HEK293 (cell line): ENCODE results near the gene CYP4F8.

Experiments used
- CTCF ChIA-PET: fragments of 350-600 bp; formaldehyde crosslinking; extraction: SDS; loops from one replicate; lab custom pipeline; 2021; ENCODE audit warnings: antibody characterized with exemption; lab: Yijun Ruan, JAX
- POLR2A ChIA-PET: fragments of 300-600 bp; formaldehyde crosslinking; extraction: SDS; loops from one replicate; lab custom pipeline; 2020; ENCODE audit warnings: antibody characterized with exemption, inconsistent platforms; lab: Yijun Ruan, JAX
- H3K27ac ChIP-seq: fragments of 200-500 bp; sonication (Bioruptor generic); 2 replicates; pipeline ENCODE4 v1.5.1; 2014; ENCODE audit warnings: low read depth, low read length, control low read depth, inconsistent platforms; ENCODE audit errors: extremely low read depth
- H3K36me3 ChIP-seq, 2 experiments: fragments of 200-500 bp in 1 of 2; sonication (Bioruptor generic) in 1 of 2; 1 replicate in 1 of 2; 2 replicates in 1 of 2; pipeline ENCODE4 v1.5.1; 2014 to 2017; ENCODE audit warnings: inconsistent platforms in 2 of 2, low read length in 2 of 2; ENCODE audit not compliant: control insufficient read depth in 2 of 2, insufficient read depth in 1 of 2
- H3K4me1 ChIP-seq: fragments of 200-500 bp; sonication (Bioruptor generic); 2 replicates; pipeline ENCODE4 v1.5.1; 2014; ENCODE audit warnings: mild to moderate bottlenecking, low read length, inconsistent platforms; ENCODE audit not compliant: control insufficient read depth, insufficient read depth
- H3K4me3 ChIP-seq: 2 replicates; pipeline ENCODE4 v1.5.1; 2011; ENCODE audit warnings: low read depth, mild to moderate bottlenecking, control low read depth, low read length, moderate library complexity
- H3K9me3 ChIP-seq: fragments of 200-500 bp; sonication (Bioruptor generic); 2 replicates; pipeline ENCODE4 v1.5.1; 2014; ENCODE audit warnings: low read depth, low read length, inconsistent platforms; ENCODE audit not compliant: control insufficient read depth, insufficient read depth
- HOXC10 ChIP-seq: sonication (generic); formaldehyde crosslinking; IDR thresholded peaks from 2 replicates; pipeline ENCODE4 v1.8.1; 2023; ENCODE audit warnings: mild to moderate bottlenecking, missing genetic modification reagents
- KLF1 ChIP-seq: fragments of 450-650 bp; formaldehyde crosslinking; IDR thresholded peaks from 2 replicates; pipeline ENCODE4 v1.5.1; 2016; ENCODE audit warnings: missing biosample characterization, missing genetic modification characterization
- MEIS1 ChIP-seq: sonication (generic); formaldehyde crosslinking; IDR thresholded peaks from 2 replicates; pipeline ENCODE4 v1.8.1; 2022; ENCODE audit warnings: missing genetic modification reagents, mild to moderate bottlenecking, borderline replicate concordance
- SP3 ChIP-seq: fragments of 450-650 bp; formaldehyde crosslinking; IDR thresholded peaks from 2 replicates; pipeline ENCODE4 v1.5.1; 2016; ENCODE audit warnings: missing biosample characterization, missing genetic modification characterization
- TCF7L2 ChIP-seq: IDR thresholded peaks from 2 replicates; pipeline ENCODE4 v1.6.1; 2011; ENCODE audit warnings: low read depth, mild to moderate bottlenecking, inconsistent platforms, low read length, moderate library complexity, borderline replicate concordance
- TRIM28 ChIP-seq: IDR thresholded peaks from 2 replicates; pipeline ENCODE4 v1.6.1; 2011; ENCODE audit warnings: low read length, control low read depth, borderline replicate concordance
- YY1 ChIP-seq: fragments of 450-650 bp; formaldehyde crosslinking; IDR thresholded peaks from 2 replicates; pipeline ENCODE4 v1.5.1; 2018; ENCODE audit warnings: missing biosample characterization, missing genetic modification characterization
- YY2 ChIP-seq: fragments of 450-650 bp; formaldehyde crosslinking; IDR thresholded peaks from 2 replicates; pipeline ENCODE4 v1.5.1; 2016; ENCODE audit warnings: missing biosample characterization, missing genetic modification characterization
- ZNF132 ChIP-seq: fragments of 450-650 bp; formaldehyde crosslinking; IDR thresholded peaks from 2 replicates; pipeline ENCODE4 v1.5.1; 2017; ENCODE audit warnings: missing biosample characterization, missing genetic modification characterization, borderline replicate concordance
- ZNF16 ChIP-seq: fragments of 450-650 bp; formaldehyde crosslinking; IDR thresholded peaks from 2 replicates; pipeline ENCODE4 v1.5.1; 2016; ENCODE audit warnings: low read depth, missing biosample characterization, missing genetic modification characterization
- ZNF843 ChIP-seq: fragments of 450-650 bp; formaldehyde crosslinking; IDR thresholded peaks from 2 replicates; pipeline ENCODE4 v1.5.1; 2016; ENCODE audit warnings: missing biosample characterization, missing genetic modification characterization
- TF ChIP-seq, protein P1 (sequence below): fragments of 450-650 bp; formaldehyde crosslinking; IDR thresholded peaks from 2 replicates; pipeline ENCODE4 v1.5.1; 2016; ENCODE audit warnings: missing biosample characterization, missing genetic modification characterization
- TF ChIP-seq, protein P2 (sequence below): fragments of 450-650 bp; formaldehyde crosslinking; IDR thresholded peaks from 2 replicates; pipeline ENCODE4 v1.5.1; 2016; ENCODE audit warnings: missing biosample characterization, missing genetic modification characterization
- TF ChIP-seq, protein P3 (sequence below): fragments of 450-650 bp; formaldehyde crosslinking; optimal IDR thresholded peaks from 2 replicates; pipeline ENCODE3; 2016; ENCODE audit warnings: missing biosample characterization, mild to moderate bottlenecking, missing genetic modification characterization

CYP4F8 gene

DNA sequence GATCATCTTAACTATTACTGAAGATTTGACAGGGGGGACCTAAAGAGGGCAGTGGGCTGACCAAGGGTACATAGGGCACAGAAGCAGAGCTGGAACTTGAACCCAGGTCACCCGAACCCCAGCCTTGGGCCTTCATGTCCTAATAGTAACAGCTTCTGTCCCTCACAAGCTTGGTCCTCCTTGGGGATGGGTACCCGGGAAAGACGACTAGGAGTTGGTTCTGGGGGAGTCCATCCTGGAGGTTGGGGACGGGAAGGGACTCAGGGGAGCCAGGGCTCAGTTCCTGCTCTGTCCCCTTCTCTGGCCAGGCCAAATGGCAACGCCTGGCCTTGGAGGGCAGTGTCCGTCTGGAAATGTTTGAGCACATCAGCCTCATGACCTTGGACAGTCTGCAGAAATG, 39.6 kb upstream of the CYP4F8 start (continued):
- no peak for TF ChIP-seq TRIM28
- TF ChIP-seq TCF7L2, result no peak
- no peak for TF ChIP-seq ZNF843 (tag by site-specific recombination)
- no peak for TF ChIP-seq KLF1 (tag by site-specific recombination)

DNA sequence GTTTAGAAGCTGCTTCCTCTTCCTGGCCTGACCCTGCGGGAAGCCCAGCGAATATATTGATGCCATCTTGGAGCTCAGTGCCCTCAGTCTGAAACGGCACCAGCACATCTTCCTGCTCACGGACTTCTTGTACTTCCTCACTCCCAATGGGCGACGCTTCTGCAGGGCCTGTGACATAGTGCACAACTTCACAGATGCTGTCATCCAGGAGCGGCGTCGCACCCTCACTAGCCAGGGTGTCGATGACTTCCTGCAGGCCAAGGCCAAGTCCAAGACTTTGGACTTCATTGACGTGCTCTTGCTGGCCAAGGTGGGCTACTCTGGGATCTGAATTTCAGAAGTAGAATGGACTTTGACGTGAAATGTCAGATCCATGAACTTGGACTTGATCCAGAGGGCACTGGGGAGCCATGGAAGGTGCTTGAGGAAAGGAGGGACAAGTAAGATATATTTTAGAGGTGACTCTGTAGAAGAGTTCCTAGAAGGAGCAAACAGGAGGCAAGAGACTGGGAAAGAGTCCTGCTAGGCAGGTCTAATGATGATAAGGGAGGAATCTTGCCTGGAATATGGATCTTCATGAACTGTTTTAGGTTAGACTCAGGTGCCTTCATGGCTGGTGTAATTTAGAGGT, 38.4 kb upstream of the CYP4F8 start:
- Histone ChIP-seq H3K4me3 (no peak overlapping the region), H3K9me3 (no peaks in the 10 kb centered on the region), H3K36me3 (no peaks in the 10 kb centered on the region), H3K27ac (no peak overlapping the region), H3K4me1 (no peaks in the 10 kb centered on the region)
- ChIA-PET POLR2A (no interaction called here), CTCF (interaction anchor here (0.6 kb wide), 1 partner anchor 131 kb away, joined by 3 read pairs; no protein-coding TSS in a partner anchor)
- TF ChIP-seq, protein P1, sequence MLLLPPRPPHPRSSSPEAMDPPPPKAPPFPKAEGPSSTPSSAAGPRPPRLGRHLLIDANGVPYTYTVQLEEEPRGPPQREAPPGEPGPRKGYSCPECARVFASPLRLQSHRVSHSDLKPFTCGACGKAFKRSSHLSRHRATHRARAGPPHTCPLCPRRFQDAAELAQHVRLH (tag by site-specific recombination), result no peak
- peak; percentile 64; the same call in 1 of the 2 replicates for TF ChIP-seq ZNF16 (tag by site-specific recombination)

DNA sequence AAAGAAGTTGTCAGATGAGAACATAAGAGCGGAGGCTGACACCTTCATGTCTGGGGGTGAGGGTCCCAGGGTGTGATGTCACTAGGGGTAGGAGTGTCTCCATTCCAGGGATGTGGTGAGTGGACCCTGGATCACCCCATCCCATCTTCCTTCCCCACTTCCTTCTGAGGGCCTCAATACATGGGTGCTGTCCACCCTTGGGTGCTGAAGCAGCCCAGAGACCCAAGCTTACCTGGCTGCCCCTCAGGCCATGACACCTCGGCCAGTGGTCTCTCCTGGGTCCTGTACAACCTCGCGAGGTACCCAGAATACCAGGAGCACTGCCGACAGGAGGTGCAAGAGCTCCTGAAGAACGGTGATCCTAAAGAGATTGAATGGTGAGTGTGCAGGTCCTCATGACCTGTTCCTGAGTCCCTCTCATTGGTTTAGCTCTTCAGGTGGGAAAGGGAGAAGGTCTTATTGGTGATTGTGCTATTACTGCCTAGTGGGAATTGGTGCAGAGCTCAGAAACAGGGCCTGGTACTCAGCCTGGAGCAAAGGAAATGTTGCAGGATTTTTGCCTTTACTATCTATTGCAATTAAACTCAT, 37.7 kb upstream of the CYP4F8 start:
- Histone ChIP-seq H3K27ac (no peak overlapping the region), H3K4me1 (no peaks in the 10 kb centered on the region), H3K9me3 (no peaks in the 10 kb centered on the region), H3K36me3 (no peaks in the 10 kb centered on the region), H3K4me3 (no peak overlapping the region)
- ChIA-PET CTCF (no interaction called here), POLR2A (no interaction called here)
- TF ChIP-seq YY1, result no peak
- TF ChIP-seq, protein P2, sequence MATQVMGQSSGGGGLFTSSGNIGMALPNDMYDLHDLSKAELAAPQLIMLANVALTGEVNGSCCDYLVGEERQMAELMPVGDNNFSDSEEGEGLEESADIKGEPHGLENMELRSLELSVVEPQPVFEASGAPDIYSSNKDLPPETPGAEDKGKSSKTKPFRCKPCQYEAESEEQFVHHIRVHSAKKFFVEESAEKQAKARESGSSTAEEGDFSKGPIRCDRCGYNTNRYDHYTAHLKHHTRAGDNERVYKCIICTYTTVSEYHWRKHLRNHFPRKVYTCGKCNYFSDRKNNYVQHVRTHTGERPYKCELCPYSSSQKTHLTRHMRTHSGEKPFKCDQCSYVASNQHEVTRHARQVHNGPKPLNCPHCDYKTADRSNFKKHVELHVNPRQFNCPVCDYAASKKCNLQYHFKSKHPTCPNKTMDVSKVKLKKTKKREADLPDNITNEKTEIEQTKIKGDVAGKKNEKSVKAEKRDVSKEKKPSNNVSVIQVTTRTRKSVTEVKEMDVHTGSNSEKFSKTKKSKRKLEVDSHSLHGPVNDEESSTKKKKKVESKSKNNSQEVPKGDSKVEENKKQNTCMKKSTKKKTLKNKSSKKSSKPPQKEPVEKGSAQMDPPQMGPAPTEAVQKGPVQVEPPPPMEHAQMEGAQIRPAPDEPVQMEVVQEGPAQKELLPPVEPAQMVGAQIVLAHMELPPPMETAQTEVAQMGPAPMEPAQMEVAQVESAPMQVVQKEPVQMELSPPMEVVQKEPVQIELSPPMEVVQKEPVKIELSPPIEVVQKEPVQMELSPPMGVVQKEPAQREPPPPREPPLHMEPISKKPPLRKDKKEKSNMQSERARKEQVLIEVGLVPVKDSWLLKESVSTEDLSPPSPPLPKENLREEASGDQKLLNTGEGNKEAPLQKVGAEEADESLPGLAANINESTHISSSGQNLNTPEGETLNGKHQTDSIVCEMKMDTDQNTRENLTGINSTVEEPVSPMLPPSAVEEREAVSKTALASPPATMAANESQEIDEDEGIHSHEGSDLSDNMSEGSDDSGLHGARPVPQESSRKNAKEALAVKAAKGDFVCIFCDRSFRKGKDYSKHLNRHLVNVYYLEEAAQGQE, result peak; percentile 93
- TF ChIP-seq, all 188 proteins: peak for 1

DNA sequence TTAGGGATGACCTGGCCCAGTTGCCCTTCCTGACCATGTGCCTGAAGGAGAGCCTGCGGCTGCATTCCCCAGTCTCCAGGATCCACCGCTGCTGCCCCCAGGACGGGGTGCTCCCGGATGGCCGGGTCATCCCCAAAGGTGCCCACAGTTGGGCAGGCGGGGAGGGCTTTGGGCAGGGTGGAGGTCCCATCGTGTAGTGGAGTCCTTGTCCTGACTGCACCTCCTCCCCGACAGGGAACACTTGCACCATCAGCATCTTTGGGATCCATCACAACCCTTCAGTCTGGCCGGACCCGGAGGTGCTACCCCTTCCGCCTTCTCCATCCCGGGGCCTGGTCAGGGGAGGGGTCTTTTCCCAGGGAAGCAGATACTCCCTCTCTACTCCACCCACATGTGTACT, 31.7 kb upstream of the CYP4F8 start:
- H3K9me3 ChIP-seq, result no peaks in the 10 kb centered on the region
- TF ChIP-seq HOXC10 (CRISPR knock-in tag) (no peak), YY2 (tag by site-specific recombination) (no peak), SP3 (tag by site-specific recombination) (no peak), ZNF132 (tag by site-specific recombination) (no peak), MEIS1 (no peak)
- TF ChIP-seq, protein P3, sequence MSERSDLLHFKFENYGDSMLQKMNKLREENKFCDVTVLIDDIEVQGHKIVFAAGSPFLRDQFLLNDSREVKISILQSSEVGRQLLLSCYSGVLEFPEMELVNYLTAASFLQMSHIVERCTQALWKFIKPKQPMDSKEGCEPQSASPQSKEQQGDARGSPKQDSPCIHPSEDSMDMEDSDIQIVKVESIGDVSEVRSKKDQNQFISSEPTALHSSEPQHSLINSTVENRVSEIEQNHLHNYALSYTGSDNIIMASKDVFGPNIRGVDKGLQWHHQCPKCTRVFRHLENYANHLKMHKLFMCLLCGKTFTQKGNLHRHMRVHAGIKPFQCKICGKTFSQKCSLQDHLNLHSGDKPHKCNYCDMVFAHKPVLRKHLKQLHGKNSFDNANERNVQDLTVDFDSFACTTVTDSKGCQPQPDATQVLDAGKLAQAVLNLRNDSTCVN, result no peak
- ChIA-PET POLR2A (no interaction called here), CTCF (no interaction called here)
- no peak overlapping the region for H3K4me3 ChIP-seq
- no peaks in the 10 kb centered on the region for H3K4me1 ChIP-seq
- no peak overlapping the region for H3K27ac ChIP-seq
- no peaks in the 10 kb centered on the region for H3K36me3 ChIP-seq
